Epidermal melanocyte (primary cell): ENCODE measurements around the gene SEMA4B.
"Not testable (repeated sequence)": the region's sequence is repeated elsewhere in the genome, so short reads cannot be mapped to it uniquely, and the experiment has no call there.

Experiments
- DNase-seq: peaks from one replicate; pipeline ENCODE4 v3.0.0; 2011; ENCODE audit warnings: low spot score; ENCODE audit not compliant: insufficient read length

Gene SEMA4B

GRCh38 chr15:90201130-90201943 lies at the start of gene SEMA4B:
SEMA4B (plus strand) TSS chr15:90201330; CDS start chr15:90201579, 249 bp downstream.
- peak; percentile 83 for DNase-seq

- no peak for DNase-seq
These were observed 49.0 kb upstream of the SEMA4B start for GRCh38 chr15:90151989-90152645.

- DNase-seq, result no peak
These were observed 47.5 kb upstream of the SEMA4B start for GRCh38 chr15:90153658-90154057.

- DNase-seq, result no peak
These were observed 46.9 kb upstream of the SEMA4B start for GRCh38 chr15:90154246-90154645.

GRCh38 chr15:90154861-90155626 lies 46.1 kb upstream of the SEMA4B start:
- no peak for DNase-seq

GRCh38 chr15:90159213-90159612 lies 41.9 kb upstream of the SEMA4B start:
- no peak for DNase-seq

GRCh38 chr15:90160781-90161727 lies 40.1 kb upstream of the SEMA4B start:
- DNase-seq, result no peak

GRCh38 chr15:90161950-90162361 lies 39.2 kb upstream of the SEMA4B start:
- no peak for DNase-seq

GRCh38 chr15:90162956-90163355 lies 38.2 kb upstream of the SEMA4B start:
- DNase-seq, result no peak

- not testable (repeated sequence) for DNase-seq
These were observed 36.9 kb upstream of the SEMA4B start for GRCh38 chr15:90164239-90164638.

- no peak for DNase-seq
These were observed 36.0 kb upstream of the SEMA4B start for GRCh38 chr15:90165157-90165556.

GRCh38 chr15:90165659-90166489 lies 35.3 kb upstream of the SEMA4B start:
- no peak for DNase-seq

- no peak for DNase-seq
These were observed 34.0 kb upstream of the SEMA4B start for GRCh38 chr15:90167121-90167520.

- no peak for DNase-seq
These were observed 29.5 kb upstream of the SEMA4B start for GRCh38 chr15:90171623-90172022.

GRCh38 chr15:90173372-90173771 lies 27.8 kb upstream of the SEMA4B start:
- DNase-seq, result no peak

- DNase-seq, result peak; percentile 50
These were observed 26.8 kb upstream of the SEMA4B start for GRCh38 chr15:90174140-90174875.

GRCh38 chr15:90177012-90177411 lies 24.1 kb upstream of the SEMA4B start:
- no peak for DNase-seq

GRCh38 chr15:90178468-90179435 lies 22.4 kb upstream of the SEMA4B start:
- DNase-seq, result no peak
